GM20000 (cell line): ENCODE results near the gene FRAS1.

Experiments used
- DNase-seq: peaks from one replicate; pipeline ENCODE4 v3.0.0; 2012; ENCODE audit warnings: low spot score
- CTCF ChIP-seq: IDR thresholded peaks from 2 replicates; pipeline ENCODE4 v1.5.1; 2012; ENCODE audit warnings: mild to moderate bottlenecking, control low read depth; ENCODE audit errors: extremely low read depth, missing control alignments

The FRAS1 gene

DNA sequence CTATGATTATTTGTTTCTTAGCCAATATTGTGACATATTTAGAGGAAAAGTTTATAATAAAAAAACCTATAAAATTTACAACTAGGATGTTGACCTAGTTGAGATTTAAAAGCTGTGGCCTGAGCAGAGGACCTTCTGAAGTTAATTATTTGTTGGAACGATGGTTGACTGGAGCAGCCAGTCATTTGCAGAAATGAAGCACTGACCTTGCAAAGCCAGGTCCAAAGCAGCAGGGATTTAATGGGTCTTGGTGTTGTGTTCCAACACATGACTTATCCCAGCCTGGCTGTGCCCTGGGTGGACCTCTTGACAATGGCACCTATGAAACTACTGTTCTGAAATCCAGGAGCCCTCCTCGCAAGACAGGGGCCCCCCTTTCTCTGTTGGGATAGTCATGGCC, 235.2 kb downstream of the FRAS1 start:
- DNase-seq = no peak
- TF ChIP-seq CTCF = no peak

- DNase-seq = no peak
Measured at GRCh38 chr4:78292856-78293255, 235.7 kb downstream of the FRAS1 start.

DNA sequence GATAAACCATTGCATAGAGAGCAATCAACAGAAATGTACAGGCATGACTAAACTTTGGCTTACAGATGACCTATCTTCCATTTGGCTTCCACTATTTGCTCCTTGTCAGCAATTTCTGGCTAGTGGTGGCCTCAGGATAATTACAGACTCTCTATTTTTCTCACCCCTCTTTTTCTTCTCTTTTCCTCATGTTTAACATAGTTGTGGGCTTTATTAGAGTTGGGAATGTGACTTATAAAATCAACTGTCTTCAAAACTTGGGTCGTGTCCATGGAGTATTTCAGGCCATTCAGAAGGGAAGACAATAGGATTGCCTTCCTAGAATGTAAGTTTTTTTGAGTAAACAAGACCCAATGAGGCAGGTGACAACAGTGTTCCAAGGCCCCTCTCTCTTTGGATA, 236.2 kb downstream of the FRAS1 start:
- no peak for DNase-seq
- TF ChIP-seq CTCF = no peak

More at GRCh38 chr4:78292856-78293255, 235.7 kb downstream of the FRAS1 start:
- no peak for TF ChIP-seq CTCF

- TF ChIP-seq CTCF = no peak
- no peak for DNase-seq
Measured at GRCh38 chr4:78293821-78294301, 236.7 kb downstream of the FRAS1 start.

GRCh38 chr4:78296261-78296660, 239.1 kb downstream of the FRAS1 start:
- TF ChIP-seq CTCF = no peak
- DNase-seq = no peak

- TF ChIP-seq CTCF = no peak
- DNase-seq = no peak
Measured at GRCh38 chr4:78297116-78297800, 240.1 kb downstream of the FRAS1 start.

- no peak for TF ChIP-seq CTCF
- no peak for DNase-seq
Measured at GRCh38 chr4:78298618-78299017, 241.5 kb downstream of the FRAS1 start.
